Liver (tissue), 9 donors: ENCODE measurements around the gene HNRNPR. TPM values are rescaled to one million over a fixed set of nuclear protein-coding genes. Genes with fewer than 3 reads are reported as not detected.
A peak's percentile ranks its signal among the peaks of the same experiment; 100 is the strongest.
"Not testable (repeated sequence)": the region's sequence is repeated elsewhere in the genome, so short reads cannot be mapped to it uniquely, and the experiment has no call there.

Source experiments
- DNase-seq: peaks from one replicate; pipeline ENCODE4 v3.0.0-alpha.2; 2017; ENCODE audit warnings: low spot score
- H3K27ac ChIP-seq, 2 donors: one replicate each; pipeline ENCODE4 v1.7.0; 2013; ENCODE audit warnings: inconsistent platforms in 2 of 2, low read length in 2 of 2, control low read depth in 1 of 2, low read depth in 1 of 2, mild to moderate bottlenecking in 1 of 2
- H3K27me3 ChIP-seq, 4 donors: one replicate each; pipeline versions ENCODE4 v1.6.1 to v1.7.0; 2013; ENCODE audit warnings: low read length in 3 of 4, inconsistent platforms in 1 of 4, mild to moderate bottlenecking in 1 of 4, moderate library complexity in 1 of 4; ENCODE audit not compliant: control insufficient read depth in 4 of 4, insufficient read depth in 4 of 4
- H3K36me3 ChIP-seq, 4 donors: one replicate each; pipeline versions ENCODE4 v1.6.1 to v1.7.0; 2013; ENCODE audit warnings: low read length in 3 of 4, mild to moderate bottlenecking in 3 of 4, low read depth in 1 of 4, moderate library complexity in 1 of 4; ENCODE audit not compliant: control insufficient read depth in 4 of 4, insufficient read depth in 3 of 4
- H3K4me1 ChIP-seq, 4 donors: one replicate each; pipeline versions ENCODE4 v1.6.1 to v1.7.0; 2013; ENCODE audit warnings: low read length in 3 of 4, mild to moderate bottlenecking in 3 of 4, moderate library complexity in 1 of 4; ENCODE audit not compliant: control insufficient read depth in 4 of 4, insufficient read depth in 4 of 4
- H3K4me3 ChIP-seq, 3 donors: one replicate each; pipeline versions ENCODE4 v1.6.1 to v1.7.0; 2013; ENCODE audit warnings: low read length in 3 of 3, control low read depth in 1 of 3, low read depth in 1 of 3, mild to moderate bottlenecking in 1 of 3
- H3K9ac ChIP-seq, 2 donors: one replicate each; pipeline ENCODE4 v1.7.0; 2013; ENCODE audit warnings: low read length in 2 of 2, mild to moderate bottlenecking in 2 of 2, moderate library complexity in 2 of 2, control low read depth in 1 of 2, low read depth in 1 of 2
- H3K9me3 ChIP-seq, 4 donors: one replicate each; pipeline versions ENCODE4 v1.6.1 to v1.7.0; 2013; ENCODE audit warnings: low read length in 3 of 4; ENCODE audit not compliant: control insufficient read depth in 4 of 4
- EGR1 ChIP-seq, 2 donors: IDR thresholded peaks; 2 replicates each; pipeline ENCODE4 v1.6.1; 2016 to 2018; ENCODE audit warnings: antibody characterized with exemption in 2 of 2, low read depth in 2 of 2
- FOXA1 ChIP-seq: IDR thresholded peaks from 2 replicates; pipeline ENCODE4 v1.6.1; 2016; ENCODE audit warnings: antibody characterized with exemption
- GABPA ChIP-seq, 2 donors: IDR thresholded peaks in 1 of 2; conservative IDR thresholded peaks in 1 of 2; 2 replicates each; pipeline ENCODE4 v1.6.1; 2016; ENCODE audit warnings: antibody characterized with exemption in 2 of 2, mild to moderate bottlenecking in 1 of 2, moderate library complexity in 1 of 2
- HNF4A ChIP-seq, 2 donors: conservative IDR thresholded peaks; 2 replicates each; pipeline ENCODE4 v1.6.1; 2016; ENCODE audit warnings: antibody characterized with exemption in 2 of 2, mild to moderate bottlenecking in 2 of 2
- HNF4G ChIP-seq: IDR thresholded peaks from 2 replicates; pipeline ENCODE4 v1.6.1; 2016; ENCODE audit warnings: antibody characterized with exemption
- JUND ChIP-seq, 2 donors: IDR thresholded peaks; 2 replicates each; pipeline ENCODE4 v1.6.1; 2016; ENCODE audit warnings: antibody characterized with exemption in 2 of 2
- MAX ChIP-seq: IDR thresholded peaks from 2 replicates; pipeline ENCODE4 v1.6.1; 2016; ENCODE audit warnings: antibody characterized with exemption
- NR2F2 ChIP-seq: IDR thresholded peaks from 2 replicates; pipeline ENCODE4 v1.6.1; 2016; ENCODE audit warnings: antibody characterized with exemption
- RAD21 ChIP-seq, 2 donors: IDR thresholded peaks; 2 replicates each; pipeline ENCODE4 v1.6.1; 2016; ENCODE audit warnings: antibody characterized with exemption in 2 of 2, mild to moderate bottlenecking in 2 of 2
- RXRA ChIP-seq, 2 donors: IDR thresholded peaks; 2 replicates each; pipeline ENCODE4 v1.6.1; 2017 to 2018; ENCODE audit warnings: antibody characterized with exemption in 2 of 2, mild to moderate bottlenecking in 1 of 2
- SP1 ChIP-seq: IDR thresholded peaks from 2 replicates; pipeline ENCODE4 v1.6.1; 2018; ENCODE audit warnings: antibody characterized with exemption, mild to moderate bottlenecking
- YY1 ChIP-seq: IDR thresholded peaks from 2 replicates; pipeline ENCODE4 v1.6.1; 2016; ENCODE audit warnings: antibody characterized with exemption, mild to moderate bottlenecking
- WGBS: extraction: QIAGEN DNeasy Blood & Tissue Kit; methylation state at CpG from one replicate; pipeline ENCODE4 v1.1.7; 2013; 5-methylcytosine and 5-hydroxymethylcytosine counted together
- polyA plus RNA-seq, 2 donors: library from polyadenylated mRNA; stranded (reverse) in 1 of 2; unstranded in 1 of 2; fragments of 200-250 nt in 1 of 2; fragments of >200 nt in 1 of 2; fragmentation: Nextera tagmentation in 1 of 2; extraction: Ambion mirVana in 1 of 2; gene quantifications; one replicate each; pipeline versions ENCODE4 v1.2.1 to v1.2.3, GENCODE V29; 2013 to 2015
- total RNA-seq, 2 donors: library from RNA; depleted of rRNA; stranded (reverse); fragments of >200 nt; gene quantifications; one replicate each; pipeline ENCODE4 v1.2.3, GENCODE V29; 2014
- TF ChIP-seq, protein P1 (sequence below): IDR thresholded peaks from 2 replicates; pipeline ENCODE4 v1.6.1; 2016; ENCODE audit warnings: antibody characterized with exemption
- TF ChIP-seq, protein P2 (sequence below): fragments of 150-350 bp; IDR thresholded peaks from 2 replicates; pipeline ENCODE4 v1.5.1; 2017; ENCODE audit warnings: improper control_type of control experiment, low read depth, low read length; ENCODE audit not compliant: missing input control
- TF ChIP-seq, protein P3 (sequence below): IDR thresholded peaks from 2 replicates; pipeline ENCODE4 v1.6.1; 2016; ENCODE audit warnings: antibody characterized with exemption
- donor health status: healthy.
- donor health status: healthy.
- donor health status: healthy.
- donor health status: healthy.
- donor health status: healthy.

The HNRNPR gene
- total and polyA plus RNA-seq, 4 donors, result 31.2 to 57.0 (median 38.4) TPM

DNA sequence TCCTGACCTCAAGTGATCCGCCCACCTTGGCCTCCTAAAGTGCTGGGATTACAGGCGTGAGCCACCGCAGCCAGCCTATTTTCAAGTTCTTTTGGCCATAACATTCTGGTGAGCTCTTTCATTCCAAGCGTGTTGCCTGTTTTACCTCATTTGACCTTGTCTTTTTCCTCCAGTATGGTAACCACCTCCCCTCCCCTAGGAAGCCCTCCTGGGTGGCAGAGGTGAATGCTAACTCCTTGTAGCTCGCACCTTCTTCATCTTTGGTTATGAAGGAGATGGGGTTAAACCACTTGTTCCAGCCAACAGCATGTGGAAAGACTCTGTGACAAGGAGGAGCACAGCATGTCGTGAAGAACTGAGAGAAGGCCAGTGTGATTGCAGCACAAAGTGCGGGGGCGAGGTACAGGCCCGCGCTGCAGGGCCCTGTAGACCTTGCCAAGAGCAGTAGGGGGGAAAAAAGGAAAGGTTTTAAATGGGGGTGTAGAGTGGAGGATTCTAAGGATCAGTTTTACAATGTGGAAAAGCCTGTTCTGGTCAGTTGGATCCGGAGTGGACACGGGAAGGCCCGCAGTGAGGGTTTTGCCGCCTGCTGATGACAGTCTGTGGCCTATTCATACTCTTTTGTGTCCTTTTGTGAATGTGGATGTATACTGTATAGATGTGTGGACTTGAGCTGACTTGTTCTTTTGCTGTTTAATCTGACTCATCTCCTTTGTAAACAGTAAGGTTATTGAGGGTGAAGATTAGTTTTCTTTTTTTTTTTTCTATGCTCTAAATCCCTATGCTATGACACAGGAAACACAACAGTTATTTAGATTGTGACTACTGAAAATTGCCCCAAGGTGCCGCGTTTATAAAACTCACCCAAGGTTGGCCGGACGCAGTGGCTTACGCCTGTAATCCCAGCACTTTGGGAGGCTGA, 33.1 kb upstream of the HNRNPR start:
- 80% methylated on average over 19 of the region's 19 CpGs for WGBS
- DNase-seq, result no peak
- H3K9ac ChIP-seq, result no peak overlapping the region

GRCh38 chr1:23374079-23374735, 30.1 kb upstream of the HNRNPR start:
- not testable (repeated sequence) for H3K27me3 ChIP-seq, H3K4me3 ChIP-seq, H3K27ac ChIP-seq, DNase-seq, H3K36me3 ChIP-seq, H3K9me3 ChIP-seq, H3K9ac ChIP-seq
- WGBS, result 94% methylated on average over 12 of the region's 12 CpGs
- H3K4me1 ChIP-seq, result peaks cover 3 to 21% (median 18%) of the 10 kb centered on the region in 4 donors

More for the DNA sequence above, 33.1 kb upstream of the HNRNPR start:
- Histone ChIP-seq H3K4me3 (no peak overlapping the region), H3K27me3 (no peaks in the 10 kb centered on the region), H3K36me3 (peaks cover 0 to 6% (median 4%) of the 10 kb centered on the region in 4 donors), H3K9me3 (no peaks in the 10 kb centered on the region), H3K4me1 (peaks cover 0 to 3% (median 0%) of the 10 kb centered on the region in 4 donors), H3K27ac (no peak overlapping the region)
- no peak for TF ChIP-seq RXRA (IDR thresholded peaks at IDR 0.05)
- no peak for TF ChIP-seq HNF4A (conservative IDR thresholded peaks at IDR 0.05)
- TF ChIP-seq RAD21 (IDR thresholded peaks at IDR 0.05), result no peak
- TF ChIP-seq, protein P1, sequence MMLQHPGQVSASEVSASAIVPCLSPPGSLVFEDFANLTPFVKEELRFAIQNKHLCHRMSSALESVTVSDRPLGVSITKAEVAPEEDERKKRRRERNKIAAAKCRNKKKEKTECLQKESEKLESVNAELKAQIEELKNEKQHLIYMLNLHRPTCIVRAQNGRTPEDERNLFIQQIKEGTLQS, result no peak
- TF ChIP-seq NR2F2, result no peak
- no peak for TF ChIP-seq FOXA1
- TF ChIP-seq EGR1 (IDR thresholded peaks at IDR 0.05; ENCODE audit: low read depth in 2 of 2), result peak in 1 of 2 donors; percentile 53

DNA sequence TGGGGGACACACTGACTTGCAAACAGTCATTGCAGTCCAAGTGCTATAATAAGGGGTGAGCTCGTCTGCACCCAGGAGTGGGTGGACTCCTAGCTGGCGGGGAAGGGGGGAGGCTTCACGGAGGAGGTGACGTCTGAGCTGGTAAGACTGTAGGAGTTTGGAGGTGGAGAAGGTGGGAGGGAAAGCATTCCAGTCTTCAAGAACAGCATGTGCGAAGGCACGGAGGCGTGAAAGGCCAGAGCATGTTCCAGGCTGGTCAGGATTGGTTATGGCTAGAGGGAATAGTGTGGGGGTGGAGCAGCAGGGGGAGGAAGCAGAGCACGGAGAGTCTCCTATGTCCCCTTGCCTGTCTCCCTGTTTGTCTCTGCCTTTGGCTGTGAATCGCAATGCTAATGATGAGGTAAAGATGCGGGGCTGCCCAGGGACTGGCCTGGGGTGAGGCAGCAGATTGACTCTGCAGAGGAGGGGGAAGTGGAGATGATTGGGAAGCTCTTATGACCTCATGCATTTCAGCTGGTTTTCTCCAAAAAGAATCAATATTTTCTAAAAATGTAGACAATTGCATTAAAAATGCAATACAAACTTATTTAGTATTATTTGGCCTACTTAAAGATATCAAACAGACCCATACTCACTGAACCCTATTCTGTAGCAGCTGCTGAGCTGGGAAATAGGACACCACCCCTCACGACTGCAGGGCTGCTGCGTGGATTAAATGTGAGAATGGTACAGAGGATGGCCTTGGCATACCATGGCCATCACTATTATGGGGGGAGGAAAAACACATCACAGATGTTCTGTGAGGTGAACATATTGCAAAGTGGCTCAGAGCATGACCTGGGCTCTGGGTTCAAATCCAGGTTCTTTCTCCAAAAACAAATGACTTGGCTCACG, 28.1 kb upstream of the HNRNPR start:
- TF ChIP-seq FOXA1 (no peak), JUND (IDR thresholded peaks at IDR 0.05) (no peak), SP1 (no peak), EGR1 (IDR thresholded peaks at IDR 0.05; ENCODE audit: low read depth in 2 of 2) (no peak), MAX (no peak), GABPA (IDR thresholded peaks at IDR 0.05 in 1 of 2, conservative IDR thresholded peaks at IDR 0.05 in 1 of 2) (no peak), RAD21 (IDR thresholded peaks at IDR 0.05) (no peak), HNF4A (conservative IDR thresholded peaks at IDR 0.05) (no peak), NR2F2 (no peak), YY1 (no peak), HNF4G (no peak)
- TF ChIP-seq, protein P2, sequence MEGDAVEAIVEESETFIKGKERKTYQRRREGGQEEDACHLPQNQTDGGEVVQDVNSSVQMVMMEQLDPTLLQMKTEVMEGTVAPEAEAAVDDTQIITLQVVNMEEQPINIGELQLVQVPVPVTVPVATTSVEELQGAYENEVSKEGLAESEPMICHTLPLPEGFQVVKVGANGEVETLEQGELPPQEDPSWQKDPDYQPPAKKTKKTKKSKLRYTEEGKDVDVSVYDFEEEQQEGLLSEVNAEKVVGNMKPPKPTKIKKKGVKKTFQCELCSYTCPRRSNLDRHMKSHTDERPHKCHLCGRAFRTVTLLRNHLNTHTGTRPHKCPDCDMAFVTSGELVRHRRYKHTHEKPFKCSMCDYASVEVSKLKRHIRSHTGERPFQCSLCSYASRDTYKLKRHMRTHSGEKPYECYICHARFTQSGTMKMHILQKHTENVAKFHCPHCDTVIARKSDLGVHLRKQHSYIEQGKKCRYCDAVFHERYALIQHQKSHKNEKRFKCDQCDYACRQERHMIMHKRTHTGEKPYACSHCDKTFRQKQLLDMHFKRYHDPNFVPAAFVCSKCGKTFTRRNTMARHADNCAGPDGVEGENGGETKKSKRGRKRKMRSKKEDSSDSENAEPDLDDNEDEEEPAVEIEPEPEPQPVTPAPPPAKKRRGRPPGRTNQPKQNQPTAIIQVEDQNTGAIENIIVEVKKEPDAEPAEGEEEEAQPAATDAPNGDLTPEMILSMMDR, result no peak
- TF ChIP-seq, protein P1, result no peak
- TF ChIP-seq, protein P3, sequence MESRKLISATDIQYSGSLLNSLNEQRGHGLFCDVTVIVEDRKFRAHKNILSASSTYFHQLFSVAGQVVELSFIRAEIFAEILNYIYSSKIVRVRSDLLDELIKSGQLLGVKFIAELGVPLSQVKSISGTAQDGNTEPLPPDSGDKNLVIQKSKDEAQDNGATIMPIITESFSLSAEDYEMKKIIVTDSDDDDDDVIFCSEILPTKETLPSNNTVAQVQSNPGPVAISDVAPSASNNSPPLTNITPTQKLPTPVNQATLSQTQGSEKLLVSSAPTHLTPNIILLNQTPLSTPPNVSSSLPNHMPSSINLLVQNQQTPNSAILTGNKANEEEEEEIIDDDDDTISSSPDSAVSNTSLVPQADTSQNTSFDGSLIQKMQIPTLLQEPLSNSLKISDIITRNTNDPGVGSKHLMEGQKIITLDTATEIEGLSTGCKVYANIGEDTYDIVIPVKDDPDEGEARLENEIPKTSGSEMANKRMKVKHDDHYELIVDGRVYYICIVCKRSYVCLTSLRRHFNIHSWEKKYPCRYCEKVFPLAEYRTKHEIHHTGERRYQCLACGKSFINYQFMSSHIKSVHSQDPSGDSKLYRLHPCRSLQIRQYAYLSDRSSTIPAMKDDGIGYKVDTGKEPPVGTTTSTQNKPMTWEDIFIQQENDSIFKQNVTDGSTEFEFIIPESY, result no peak
- H3K4me3 ChIP-seq, result no peak overlapping the region
- H3K36me3 ChIP-seq, result no peaks in the 10 kb centered on the region
- DNase-seq, result no peak
- peaks cover 3 to 29% (median 25%) of the 10 kb centered on the region in 4 donors for H3K4me1 ChIP-seq
- H3K9ac ChIP-seq, result no peak overlapping the region
- 86% methylated on average over 13 of the region's 13 CpGs for WGBS
- no peaks in the 10 kb centered on the region for H3K27me3 ChIP-seq
- H3K9me3 ChIP-seq, result no peaks in the 10 kb centered on the region
- no peak overlapping the region for H3K27ac ChIP-seq
